ENCODE measurements around the gene RASL10B.

- TF ChIP-seq EZH2phosphoT487 (IDR thresholded peaks at IDR 0.05; ENCODE audit: insufficient read depth, low read depth): no peak
- TF ChIP-seq EZH2 (IDR thresholded peaks at IDR 0.05; ENCODE audit: insufficient read depth, poor library complexity, severe bottlenecking): no peak
Measured at GRCh38 chr17:35698800-35699199, 32.6 kb upstream of the RASL10B start.
